T-helper 1 cell treated with Interleukin-12 subunit alpha and Interleukin-12 subunit beta and Interleukin-4 antibody, amounts not matched to agents 30 ng/mL and 1 ng/mL, for 36 hours (primary cell): ENCODE data around the gene TMEM235. TPM values are rescaled to one million over a fixed set of nuclear protein-coding genes. Genes with fewer than 3 reads are reported as not detected.

Experiments
- intact Hi-C: fragments of 100-400 bp; cut with micrococcal nuclease; formaldehyde crosslinking; loops from one replicate; pipeline ENCODE4 v1.15.1; 2024
- total RNA-seq: library from RNA; stranded (reverse); gene quantifications from 2 replicates; pipeline ENCODE4 v1.2.3, GENCODE V29; 2022

Gene TMEM235
- not detected in 2 replicates for total RNA-seq

- intact Hi-C loops, result no loop called here
Observed at GRCh38 chr17:78230996-78231935, at the start of gene TMEM235. Gene TMEM235 (plus strand): TSS chr17:78231631. CDS start chr17:78232024, 393 bp downstream.

- intact Hi-C loops, result no loop called here
Observed at GRCh38 chr17:78182504-78182903, 48.9 kb upstream of the TMEM235 start.

- intact Hi-C loops, result no loop called here
Observed at GRCh38 chr17:78183916-78184315, 47.5 kb upstream of the TMEM235 start.

GRCh38 chr17:78184351-78184750 lies 47.1 kb upstream of the TMEM235 start:
- intact Hi-C loops, result no loop called here

- intact Hi-C loops, result no loop called here
Observed at GRCh38 chr17:78184868-78185267, 46.6 kb upstream of the TMEM235 start.

- intact Hi-C loops, result loop anchor here (2.0 kb wide), 1 partner anchor 65 kb away; no protein-coding TSS in a partner anchor
Observed at GRCh38 chr17:78185981-78186691, 45.3 kb upstream of the TMEM235 start.

- intact Hi-C loops, result loop anchor here (1.0 to 2.0 kb wide), 7 partner anchors 11 to 297 kb away; partner anchors contain the start of genes BIRC5 and SYNGR2
Observed at GRCh38 chr17:78186692-78187595, 44.5 kb upstream of the TMEM235 start, which contains the start of the genes AFMID and TK1. Gene AFMID (plus strand): TSS chr17:78187362. CDS start chr17:78187371, 9 bp downstream. Gene TK1 (minus strand): TSS chr17:78187052. CDS start chr17:78186994, 58 bp downstream.

- intact Hi-C loops, result no loop called here
Observed at GRCh38 chr17:78196716-78197115, 34.7 kb upstream of the TMEM235 start.

GRCh38 chr17:78197147-78197832 lies 34.1 kb upstream of the TMEM235 start:
- intact Hi-C loops, result no loop called here

- intact Hi-C loops, result no loop called here
Observed at GRCh38 chr17:78200451-78200850, 31.0 kb upstream of the TMEM235 start.

GRCh38 chr17:78202666-78203065 lies 28.8 kb upstream of the TMEM235 start:
- intact Hi-C loops, result no loop called here

- intact Hi-C loops, result no loop called here
Observed at GRCh38 chr17:78204387-78205123, 26.9 kb upstream of the TMEM235 start.

- intact Hi-C loops, result no loop called here
Observed at GRCh38 chr17:78205124-78205775, 26.2 kb upstream of the TMEM235 start.

GRCh38 chr17:78206298-78206697 lies 25.1 kb upstream of the TMEM235 start:
- intact Hi-C loops, result no loop called here

GRCh38 chr17:78208486-78208885 lies 22.9 kb upstream of the TMEM235 start:
- intact Hi-C loops, result no loop called here

- intact Hi-C loops, result no loop called here
Observed at GRCh38 chr17:78210111-78210510, 21.3 kb upstream of the TMEM235 start.

- intact Hi-C loops, result no loop called here
Observed at GRCh38 chr17:78211032-78211431, 20.4 kb upstream of the TMEM235 start.

- intact Hi-C loops, result loop anchor here (1.0 kb wide), 5 partner anchors 27 to 256 kb away; partner anchors contain the start of genes AFMID, SYNGR2, TK1 and TNRC6C
Observed at GRCh38 chr17:78214016-78214705, 17.3 kb upstream of the TMEM235 start, which contains the start of gene BIRC5. Gene BIRC5 (plus strand): TSS chr17:78214253. CDS start chr17:78214317, 64 bp downstream.
